ENCODE data around the gene AFP. TPM values are rescaled to one million over a fixed set of nuclear protein-coding genes. Genes with fewer than 3 reads are reported as not detected.

The AFP gene
- total and polyA plus RNA-seq, 2 of the 13 experiments (the other 11 are each of a cell fraction or from before 2014, with no cell fraction given) = 9,434 to 13,105 TPM

GRCh38 chr4:73438582-73439215 is 2.7 kb downstream of the AFP start (continued):
- TF ChIP-seq, protein P1, sequence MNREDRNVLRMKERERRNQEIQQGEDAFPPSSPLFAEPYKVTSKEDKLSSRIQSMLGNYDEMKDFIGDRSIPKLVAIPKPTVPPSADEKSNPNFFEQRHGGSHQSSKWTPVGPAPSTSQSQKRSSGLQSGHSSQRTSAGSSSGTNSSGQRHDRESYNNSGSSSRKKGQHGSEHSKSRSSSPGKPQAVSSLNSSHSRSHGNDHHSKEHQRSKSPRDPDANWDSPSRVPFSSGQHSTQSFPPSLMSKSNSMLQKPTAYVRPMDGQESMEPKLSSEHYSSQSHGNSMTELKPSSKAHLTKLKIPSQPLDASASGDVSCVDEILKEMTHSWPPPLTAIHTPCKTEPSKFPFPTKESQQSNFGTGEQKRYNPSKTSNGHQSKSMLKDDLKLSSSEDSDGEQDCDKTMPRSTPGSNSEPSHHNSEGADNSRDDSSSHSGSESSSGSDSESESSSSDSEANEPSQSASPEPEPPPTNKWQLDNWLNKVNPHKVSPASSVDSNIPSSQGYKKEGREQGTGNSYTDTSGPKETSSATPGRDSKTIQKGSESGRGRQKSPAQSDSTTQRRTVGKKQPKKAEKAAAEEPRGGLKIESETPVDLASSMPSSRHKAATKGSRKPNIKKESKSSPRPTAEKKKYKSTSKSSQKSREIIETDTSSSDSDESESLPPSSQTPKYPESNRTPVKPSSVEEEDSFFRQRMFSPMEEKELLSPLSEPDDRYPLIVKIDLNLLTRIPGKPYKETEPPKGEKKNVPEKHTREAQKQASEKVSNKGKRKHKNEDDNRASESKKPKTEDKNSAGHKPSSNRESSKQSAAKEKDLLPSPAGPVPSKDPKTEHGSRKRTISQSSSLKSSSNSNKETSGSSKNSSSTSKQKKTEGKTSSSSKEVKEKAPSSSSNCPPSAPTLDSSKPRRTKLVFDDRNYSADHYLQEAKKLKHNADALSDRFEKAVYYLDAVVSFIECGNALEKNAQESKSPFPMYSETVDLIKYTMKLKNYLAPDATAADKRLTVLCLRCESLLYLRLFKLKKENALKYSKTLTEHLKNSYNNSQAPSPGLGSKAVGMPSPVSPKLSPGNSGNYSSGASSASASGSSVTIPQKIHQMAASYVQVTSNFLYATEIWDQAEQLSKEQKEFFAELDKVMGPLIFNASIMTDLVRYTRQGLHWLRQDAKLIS (CRISPR knock-in tag; IDR thresholded peaks at IDR 0.05) = peak; percentile 87; the same call in 1 of the 2 replicates
- TF ChIP-seq ZNF121 (CRISPR knock-in tag; IDR thresholded peaks at IDR 0.05) (no peak), ATRX (CRISPR knock-in tag; IDR thresholded peaks at IDR 0.05; ENCODE audit: borderline replicate concordance) (no peak), CEBPZ (IDR thresholded peaks at IDR 0.05; ENCODE audit: low read length) (no peak), MLLT10 (CRISPR knock-in tag; IDR thresholded peaks at IDR 0.05) (peak; percentile 25; the same call in 1 of the 2 replicates), ZMYM3 (CRISPR knock-in tag; IDR thresholded peaks at IDR 0.05) (no peak), ZSCAN22 (CRISPR knock-in tag; IDR thresholded peaks at IDR 0.05) (no peak), NR0B2 (CRISPR knock-in tag; IDR thresholded peaks at IDR 0.05) (no peak), MED8 (CRISPR knock-in tag; IDR thresholded peaks at IDR 0.05; ENCODE audit: insufficient replicate concordance) (no peak), NFYB (CRISPR knock-in tag; IDR thresholded peaks at IDR 0.05) (no peak), ZNF766 (CRISPR knock-in tag; IDR thresholded peaks at IDR 0.05; ENCODE audit: borderline replicate concordance) (no peak), RFX3 (CRISPR knock-in tag; IDR thresholded peaks at IDR 0.05) (no peak)
- TF ChIP-seq, protein P2, sequence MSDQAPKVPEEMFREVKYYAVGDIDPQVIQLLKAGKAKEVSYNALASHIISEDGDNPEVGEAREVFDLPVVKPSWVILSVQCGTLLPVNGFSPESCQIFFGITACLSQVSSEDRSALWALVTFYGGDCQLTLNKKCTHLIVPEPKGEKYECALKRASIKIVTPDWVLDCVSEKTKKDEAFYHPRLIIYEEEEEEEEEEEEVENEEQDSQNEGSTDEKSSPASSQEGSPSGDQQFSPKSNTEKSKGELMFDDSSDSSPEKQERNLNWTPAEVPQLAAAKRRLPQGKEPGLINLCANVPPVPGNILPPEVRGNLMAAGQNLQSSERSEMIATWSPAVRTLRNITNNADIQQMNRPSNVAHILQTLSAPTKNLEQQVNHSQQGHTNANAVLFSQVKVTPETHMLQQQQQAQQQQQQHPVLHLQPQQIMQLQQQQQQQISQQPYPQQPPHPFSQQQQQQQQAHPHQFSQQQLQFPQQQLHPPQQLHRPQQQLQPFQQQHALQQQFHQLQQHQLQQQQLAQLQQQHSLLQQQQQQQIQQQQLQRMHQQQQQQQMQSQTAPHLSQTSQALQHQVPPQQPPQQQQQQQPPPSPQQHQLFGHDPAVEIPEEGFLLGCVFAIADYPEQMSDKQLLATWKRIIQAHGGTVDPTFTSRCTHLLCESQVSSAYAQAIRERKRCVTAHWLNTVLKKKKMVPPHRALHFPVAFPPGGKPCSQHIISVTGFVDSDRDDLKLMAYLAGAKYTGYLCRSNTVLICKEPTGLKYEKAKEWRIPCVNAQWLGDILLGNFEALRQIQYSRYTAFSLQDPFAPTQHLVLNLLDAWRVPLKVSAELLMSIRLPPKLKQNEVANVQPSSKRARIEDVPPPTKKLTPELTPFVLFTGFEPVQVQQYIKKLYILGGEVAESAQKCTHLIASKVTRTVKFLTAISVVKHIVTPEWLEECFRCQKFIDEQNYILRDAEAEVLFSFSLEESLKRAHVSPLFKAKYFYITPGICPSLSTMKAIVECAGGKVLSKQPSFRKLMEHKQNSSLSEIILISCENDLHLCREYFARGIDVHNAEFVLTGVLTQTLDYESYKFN (CRISPR knock-in tag; conservative IDR thresholded peaks at IDR 0.05) = no peak
- TF ChIP-seq, protein P3, sequence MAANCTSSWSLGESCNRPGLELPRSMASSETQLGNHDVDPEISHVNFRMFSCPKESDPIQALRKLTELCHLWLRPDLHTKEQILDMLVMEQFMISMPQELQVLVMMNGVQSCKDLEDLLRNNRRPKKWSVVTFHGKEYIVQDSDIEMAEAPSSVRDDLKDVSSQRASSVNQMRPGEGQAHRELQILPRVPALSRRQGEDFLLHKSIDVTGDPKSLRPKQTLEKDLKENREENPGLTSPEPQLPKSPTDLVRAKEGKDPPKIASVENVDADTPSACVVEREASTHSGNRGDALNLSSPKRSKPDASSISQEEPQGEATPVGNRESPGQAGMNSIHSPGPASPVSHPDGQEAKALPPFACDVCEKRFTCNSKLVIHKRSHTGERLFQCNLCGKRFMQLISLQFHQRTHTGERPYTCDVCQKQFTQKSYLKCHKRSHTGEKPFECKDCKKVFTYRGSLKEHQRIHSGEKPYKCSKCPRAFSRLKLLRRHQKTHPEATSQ (CRISPR knock-in tag; IDR thresholded peaks at IDR 0.05; ENCODE audit: borderline replicate concordance) = no peak
- TF ChIP-seq, protein P4, sequence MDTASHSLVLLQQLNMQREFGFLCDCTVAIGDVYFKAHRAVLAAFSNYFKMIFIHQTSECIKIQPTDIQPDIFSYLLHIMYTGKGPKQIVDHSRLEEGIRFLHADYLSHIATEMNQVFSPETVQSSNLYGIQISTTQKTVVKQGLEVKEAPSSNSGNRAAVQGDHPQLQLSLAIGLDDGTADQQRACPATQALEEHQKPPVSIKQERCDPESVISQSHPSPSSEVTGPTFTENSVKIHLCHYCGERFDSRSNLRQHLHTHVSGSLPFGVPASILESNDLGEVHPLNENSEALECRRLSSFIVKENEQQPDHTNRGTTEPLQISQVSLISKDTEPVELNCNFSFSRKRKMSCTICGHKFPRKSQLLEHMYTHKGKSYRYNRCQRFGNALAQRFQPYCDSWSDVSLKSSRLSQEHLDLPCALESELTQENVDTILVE (CRISPR knock-in tag; IDR thresholded peaks at IDR 0.05) = no peak
